Neural cell (in vitro differentiated cells): Measurements from ENCODE around the gene OCRL. TPM values are rescaled to one million over a fixed set of nuclear protein-coding genes. Genes with fewer than 3 reads are reported as not detected.

Experiments used
- polyA plus RNA-seq: library from polyadenylated mRNA; depleted of rRNA; stranded (reverse); fragments of >200 nt; gene quantifications from 2 replicates; pipeline ENCODE4 v1.2.3, GENCODE V29; 2014
- small RNA-seq, 3 experiments: library from RNA; depleted of rRNA; stranded (forward); fragments of <200 nt; gene quantifications; one replicate each; pipeline ENCODE3, GENCODE V24; 2012

Gene OCRL
- polyA plus RNA-seq, 1 donor from 2014 or later = 27.9 TPM

Small RNA genes within 50 kb of the gene (small RNA-seq; reads per million reads assigned to genes)
- 0 reads per million in 3 experiments for gene RF01169

Other genes with a start within 250 kb of the OCRL start
- 62.9 and 66.9 TPM in 2 replicates for gene SMARCA1, start 16.8 kb upstream of the OCRL start, polyA plus RNA-seq
- gene APLN, start 114.7 kb downstream of the OCRL start, polyA plus RNA-seq = 0.26 and 0.38 TPM in 2 replicates
- not detected in 2 replicates for gene XPNPEP2, start 198.7 kb downstream of the OCRL start, polyA plus RNA-seq
- not detected in 2 replicates for gene SASH3, start 239.7 kb downstream of the OCRL start, polyA plus RNA-seq